Endothelial cell of umbilical vein (primary cell): ENCODE results near the gene FAM219B. TPM values are rescaled to one million over a fixed set of nuclear protein-coding genes. Genes with fewer than 3 reads are reported as not detected.
A peak's percentile ranks its signal among the peaks of the same experiment; 100 is the strongest.
"Not testable (repeated sequence)": the region's sequence is repeated elsewhere in the genome, so short reads cannot be mapped to it uniquely, and the experiment has no call there.

ENCODE experiments used
- BruUV-seq: library from RNA; stranded (reverse); fragments of 400-500 nt; replicated peaks from 2 replicates; lab custom pipeline; 2021; lab: Mats Ljungman, UMichigan
- CTCF ChIA-PET: fragments of 300-600, 350-600 bp; sonication (Branson Sonifier 250); formaldehyde crosslinking; loops from one replicate; lab custom pipeline; 2021; ENCODE audit warnings: antibody characterized with exemption, inconsistent platforms; lab: Charles Lee
- POLR2A ChIA-PET: fragments of 300-600, 350-600 bp; sonication (Branson Sonifier 250); formaldehyde crosslinking; loops from one replicate; lab custom pipeline; 2021; ENCODE audit warnings: antibody characterized with exemption, inconsistent platforms; lab: Charles Lee
- DNase-seq: peaks from one replicate; pipeline ENCODE4 v3.0.0-alpha.2; 2011; ENCODE audit warnings: low read depth, low spot score
- FAIRE-seq: peaks from 2 replicates; lab custom pipeline; 2011; peaks lifted over from hg19 to GRCh38; lab: Jason Lieb, UNC
- H2AFZ ChIP-seq: 2 replicates; pipeline ENCODE4 v1.6.0; 2012; ENCODE audit warnings: low read depth, low read length, control low read depth, inconsistent platforms
- H3K27ac ChIP-seq: 2 replicates; pipeline ENCODE4 v1.5.1; 2011; ENCODE audit warnings: low read depth, mild to moderate bottlenecking, control low read depth, low read length, moderate library complexity; ENCODE audit not compliant: insufficient read depth
- H3K27me3 ChIP-seq, 2 experiments: 2 replicates each; pipeline versions ENCODE4 v1.6.0 to v1.6.1; 2011; ENCODE audit warnings: low read length in 2 of 2, mixed read lengths in 1 of 2; ENCODE audit not compliant: control insufficient read depth in 2 of 2, insufficient read depth in 2 of 2
- H3K36me3 ChIP-seq, 2 experiments: 2 replicates in 1 of 2; 3 replicates in 1 of 2; pipeline ENCODE4 v1.5.1; 2011; ENCODE audit warnings: low read length in 2 of 2, mild to moderate bottlenecking in 1 of 2, moderate library complexity in 1 of 2; ENCODE audit not compliant: control insufficient read depth in 2 of 2, insufficient read depth in 2 of 2; ENCODE audit errors: extremely low read depth in 1 of 2
- H3K4me1 ChIP-seq: 3 replicates; pipeline ENCODE4 v1.5.1; 2011; ENCODE audit warnings: mild to moderate bottlenecking, low read length; ENCODE audit not compliant: control insufficient read depth, insufficient read depth; ENCODE audit errors: extremely low read depth
- H3K4me2 ChIP-seq: 2 replicates; pipeline ENCODE4 v1.6.1; 2011; ENCODE audit warnings: low read length, control low read depth, mixed read lengths; ENCODE audit not compliant: insufficient read depth
- H3K4me3 ChIP-seq, 3 experiments: fragments of 200-600 bp in 1 of 3; sonication (generic), shearing (Covaris generic) in 1 of 3; replicated peaks in 1 of 3; 2 replicates each; pipeline ENCODE4 v1.5.1; 2011 to 2016; ENCODE audit warnings: control low read depth in 3 of 3, low read length in 3 of 3, mild to moderate bottlenecking in 2 of 3, inconsistent platforms in 1 of 3, low read depth in 1 of 3, moderate library complexity in 1 of 3; ENCODE audit not compliant: insufficient read depth in 1 of 3
- H3K79me2 ChIP-seq: 2 replicates; pipeline ENCODE4 v1.6.0; 2012; ENCODE audit warnings: low read length, inconsistent platforms; ENCODE audit not compliant: control insufficient read depth, insufficient read depth
- H3K9ac ChIP-seq: replicated peaks from 2 replicates; pipeline ENCODE3; 2011; ENCODE audit warnings: low read length, control low read depth; ENCODE audit not compliant: insufficient read depth; ENCODE audit errors: extremely low read depth
- H3K9me1 ChIP-seq: replicated peaks from 3 replicates; pipeline ENCODE4 v1.6.0; 2011; ENCODE audit warnings: mild to moderate bottlenecking, low read length; ENCODE audit not compliant: control insufficient read depth, insufficient read depth; ENCODE audit errors: extremely low read depth
- H3K9me3 ChIP-seq: replicated peaks from 2 replicates; pipeline ENCODE4 v1.5.1; 2012; ENCODE audit warnings: low read length, inconsistent platforms; ENCODE audit not compliant: control insufficient read depth, insufficient read depth
- H4K20me1 ChIP-seq: replicated peaks from 2 replicates; pipeline ENCODE3; 2011; ENCODE audit warnings: mild to moderate bottlenecking, low read length; ENCODE audit not compliant: control insufficient read depth, insufficient read depth; ENCODE audit errors: extremely low read depth
- FOS ChIP-seq: IDR thresholded peaks from 2 replicates; pipeline ENCODE4 v1.6.1; 2011; ENCODE audit warnings: mild to moderate bottlenecking, low read length, moderate library complexity, borderline replicate concordance; ENCODE audit not compliant: insufficient read depth
- GATA2 ChIP-seq: IDR thresholded peaks from 2 replicates; pipeline ENCODE4 v1.7.0; 2011; ENCODE audit warnings: low read depth, mild to moderate bottlenecking, moderate library complexity, mixed read lengths, low read length; ENCODE audit not compliant: insufficient read length, insufficient read depth
- POLR2AphosphoS5 ChIP-seq: IDR thresholded peaks from 2 replicates; pipeline ENCODE4 v1.6.1; 2012; ENCODE audit warnings: low read depth, mild to moderate bottlenecking, control low read depth, low read length, moderate library complexity; ENCODE audit not compliant: insufficient read depth
- dilution Hi-C: fragments of 300-500 bp; cut with MboI; formaldehyde crosslinking; loops from one replicate; pipeline ENCODE4 v1.15.0; 2019; ENCODE audit warnings: low sequenced_read_pairs; ENCODE audit not compliant: extremely low pct_ligation_motif_present
- intact Hi-C: fragments of 100-400 bp; cut with micrococcal nuclease; formaldehyde crosslinking; loops from one replicate; pipeline ENCODE4 v1.10.0; 2022
- polyA plus RNA-seq, 4 experiments: library from polyadenylated mRNA; depleted of rRNA in 3 of 4; stranded (reverse) in 3 of 4; unstranded in 1 of 4; fragments of >200 nt; gene quantifications; 2 replicates each; pipeline versions ENCODE4 v1.2.1 to v1.2.3, GENCODE V29; 2011 to 2012; ENCODE audit warnings: missing spikeins in 1 of 4
- total RNA-seq: library from RNA; stranded (reverse); gene quantifications from 2 replicates; pipeline ENCODE4 v1.2.3, GENCODE V29; 2021

FAM219B gene
- total and polyA plus RNA-seq, 2 donors (not counting 3 experiments of a cell fraction or from before 2014, with no cell fraction given): 57.7 to 73.0 TPM

DNA sequence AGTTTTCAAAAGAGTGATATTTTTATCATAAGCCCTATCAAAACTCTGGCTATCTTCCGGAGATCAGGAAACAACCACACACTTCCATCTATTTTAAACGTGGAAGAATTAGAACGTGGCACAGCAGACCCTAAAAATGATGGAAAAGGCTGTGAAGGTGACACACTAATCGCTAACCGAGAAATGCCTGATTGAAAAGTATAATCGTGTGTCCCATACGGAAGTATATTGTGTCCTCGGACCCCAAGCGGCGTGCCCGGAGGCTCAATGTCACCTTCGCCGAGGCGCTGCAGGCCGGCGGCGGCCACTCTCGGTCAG lies 30.6 kb upstream of the FAM219B start:
- ChIA-PET CTCF (interaction anchor here (0.8 to 1.8 kb wide), 4 partner anchors 11 to 156 kb away, joined by 3 to 9 read pairs (median 5); partner anchors contain the start of gene CSK), POLR2A (no interaction called here)
- intact Hi-C loops: loop anchor here (5.0 kb wide), 1 partner anchor 95 kb away; the partner anchor contains the start of gene ULK3
- Histone ChIP-seq H3K79me2 (peaks cover 53% of the 10 kb centered on the region), H3K9me1 (no peaks in the 10 kb centered on the region), H3K4me2 (peak overlapping the region; percentile 97), H4K20me1 (no peaks in the 10 kb centered on the region), H3K9ac (peak overlapping the region; percentile 89), H3K4me1 (peaks cover 7% of the 10 kb centered on the region), H3K27me3 (no peaks in the 10 kb centered on the region), H3K4me3 (peak overlapping the region; percentile 92 to 99 (median 99)), H3K27ac (peak overlapping the region; percentile 54), H2AFZ (peak overlapping the region; percentile 84), H3K36me3 (no peaks in the 10 kb centered on the region), H3K9me3 (no peaks in the 10 kb centered on the region)
- DNase-seq: peak; percentile 34
- dilution Hi-C loops: no loop called here
- FAIRE-seq: no peak
- TF ChIP-seq GATA2 (no peak), FOS (no peak), POLR2AphosphoS5 (no peak)
- BruUV-seq: TSS peak; percentile 52

GRCh38 chr15:74935193-74935592 lies 28.5 kb upstream of the FAM219B start:
- H3K36me3 ChIP-seq, H3K4me3 ChIP-seq, H3K4me2 ChIP-seq, DNase-seq, POLR2A ChIA-PET, H3K9me3 ChIP-seq, H3K9me1 ChIP-seq, H3K9ac ChIP-seq, H3K27ac ChIP-seq, H4K20me1 ChIP-seq, dilution Hi-C loops, H2AFZ ChIP-seq, H3K4me1 ChIP-seq, BruUV-seq, H3K27me3 ChIP-seq: not testable (repeated sequence)
- intact Hi-C loops: loop anchor here (5.0 kb wide), 1 partner anchor 93 kb away; the partner anchor contains the start of gene ULK3
- peak; percentile 43 for FAIRE-seq
- peaks cover 66% of the 10 kb centered on the region for H3K79me2 ChIP-seq
- CTCF ChIA-PET: interaction anchor here (1.0 to 1.7 kb wide), 3 partner anchors 16 to 164 kb away, joined by 3 to 11 read pairs (median 4); no protein-coding TSS in a partner anchor
